AG04450 (cell line): ENCODE data around the gene AP1B1. TPM values are rescaled to one million over a fixed set of nuclear protein-coding genes. Genes with fewer than 3 reads are reported as not detected.
A peak's percentile ranks its signal among the peaks of the same experiment; 100 is the strongest.

Experiments
- CTCF ChIA-PET: fragments of 300-600, 350-600 bp; formaldehyde crosslinking; extraction: SDS; loops from one replicate; lab custom pipeline; 2022; ENCODE audit warnings: antibody characterized with exemption, inconsistent platforms; lab: Charles Lee
- POLR2A ChIA-PET: fragments of 350-600 bp; formaldehyde crosslinking; extraction: SDS; loops from one replicate; lab custom pipeline; 2021; ENCODE audit warnings: antibody characterized with exemption, inconsistent platforms; lab: Yijun Ruan, JAX
- DNase-seq: peaks from one replicate; pipeline ENCODE4 v3.0.0-alpha.2; 2011; ENCODE audit warnings: low read depth, low spot score
- H3K27ac ChIP-seq: one replicate; pipeline ENCODE4 v1.5.1; 2012; ENCODE audit warnings: low read depth, low read length, control low read depth
- H3K27me3 ChIP-seq: one replicate; pipeline ENCODE4 v1.6.0; 2012; ENCODE audit warnings: low read length; ENCODE audit not compliant: control insufficient read depth, insufficient read depth
- H3K4me3 ChIP-seq: 2 replicates; pipeline ENCODE4 v1.5.1; 2011; ENCODE audit warnings: mild to moderate bottlenecking, low read depth, low read length, control low read depth
- H3K9me3 ChIP-seq: 2 replicates; pipeline ENCODE4 v1.5.1; 2012; ENCODE audit warnings: low read length; ENCODE audit not compliant: control insufficient read depth, insufficient read depth
- CTCF ChIP-seq: IDR thresholded peaks from 2 replicates; pipeline ENCODE4 v1.5.1; 2011; ENCODE audit warnings: low read depth, low read length, control low read depth, inconsistent platforms
- polyA minus RNA-seq: library from RNA; depleted of rRNA, polyadenylated mRNA; stranded (reverse); fragments of >200 nt; gene quantifications from 2 replicates; pipeline ENCODE4 v1.2.3, GENCODE V29; 2011; rRNA and poly(A)+ RNA removed
- polyA plus RNA-seq: library from polyadenylated mRNA; depleted of rRNA; stranded (reverse); fragments of >200 nt; gene quantifications from 2 replicates; pipeline ENCODE4 v1.2.3, GENCODE V29; 2011; rRNA removed

Gene AP1B1
- polyA plus RNA-seq (54.1 and 63.7 TPM in 2 replicates), polyA minus RNA-seq (116 and 148 TPM in 2 replicates)

GRCh38 chr22:29387921-29388758 is at the start of gene AP1B1:
TSS of gene AP1B1 (minus strand) at chr22:29388570. CDS start at chr22:29367243, 21,327 bp downstream.
- CTCF ChIA-PET = no interaction called here

DNA sequence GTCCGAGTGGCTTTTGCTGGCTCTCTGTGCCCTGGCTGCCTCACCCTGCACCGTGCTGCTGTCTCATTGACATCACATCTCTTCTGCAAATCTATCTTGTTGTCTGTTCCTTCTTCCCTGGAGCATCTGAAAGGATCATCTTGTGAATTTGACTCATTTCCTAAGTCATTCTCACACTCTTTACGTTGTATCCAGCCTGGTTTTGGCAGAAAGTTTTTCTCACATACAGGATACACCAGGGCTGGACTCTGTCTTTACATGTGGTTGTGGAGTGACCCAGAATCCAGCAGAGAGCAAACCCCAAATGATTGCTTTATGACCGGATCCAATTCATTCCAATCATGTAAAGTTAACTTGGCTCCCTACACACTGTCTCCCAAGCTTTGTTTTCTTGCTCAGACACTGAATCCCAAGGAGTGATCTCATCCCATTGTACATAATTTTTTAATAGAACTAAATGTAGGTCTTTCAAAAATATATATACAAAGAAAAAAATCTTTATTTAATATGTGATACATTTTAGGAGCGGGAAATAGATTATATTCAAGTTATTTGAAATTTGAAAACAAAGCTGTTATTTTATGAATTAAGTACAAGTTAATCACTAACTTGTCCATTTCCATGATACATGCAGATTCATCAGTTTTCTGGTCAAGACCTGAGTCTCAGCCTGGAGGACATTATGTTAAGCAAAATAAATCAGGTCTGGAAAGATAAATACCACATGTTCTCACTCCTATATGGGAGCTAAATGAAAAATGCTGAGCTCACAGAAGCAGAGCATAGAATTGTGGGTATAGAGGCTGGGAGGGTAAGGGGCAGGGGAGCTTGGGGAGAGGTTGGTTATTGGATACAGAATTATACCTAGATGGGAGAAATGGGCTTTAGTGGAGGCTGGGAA is 47.1 kb upstream of the AP1B1 start:
- H3K4me3 ChIP-seq = no peak overlapping the region
- CTCF ChIA-PET = no interaction called here
- H3K9me3 ChIP-seq = no peaks in the 10 kb centered on the region
- H3K27ac ChIP-seq = no peak overlapping the region
- H3K27me3 ChIP-seq = peaks cover 31% of the 10 kb centered on the region
- no peak for DNase-seq
- POLR2A ChIA-PET = no interaction called here
- TF ChIP-seq CTCF = no peak

More at GRCh38 chr22:29387921-29388758, at the start of gene AP1B1:
- H3K4me3 ChIP-seq = peak within 1 kb of the TSS; percentile 87
- POLR2A ChIA-PET = interaction anchor here (0.6 kb wide), 1 partner anchor 9 kb away, joined by 8 read pairs; no protein-coding TSS in a partner anchor
- no peak for TF ChIP-seq CTCF
- no peaks in the 10 kb centered on the region for H3K27me3 ChIP-seq
- H3K27ac ChIP-seq = peak within 1 kb of the TSS; percentile 39
- peak; percentile 76 for DNase-seq
- H3K9me3 ChIP-seq = no peaks in the 10 kb centered on the region; the same call in 1 of the 2 replicates

DNA sequence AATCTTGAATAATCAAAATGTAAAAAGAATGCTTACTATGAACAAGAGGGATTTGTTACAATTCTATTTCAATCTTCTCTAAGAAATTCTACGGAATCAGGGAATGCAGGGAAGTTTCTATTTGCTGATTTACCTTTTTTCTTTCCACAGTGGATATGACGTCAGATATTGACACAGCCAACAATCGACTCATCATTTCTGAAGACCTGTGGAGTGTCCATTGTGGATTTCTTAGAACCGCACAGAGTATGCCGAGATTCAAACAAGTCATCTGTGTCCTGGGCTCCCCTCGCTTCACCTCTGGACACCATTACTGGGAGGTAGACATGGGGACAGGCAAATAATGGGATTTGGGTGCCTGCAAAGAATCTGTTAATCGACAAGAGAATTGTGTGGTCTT is 45.9 kb upstream of the AP1B1 start:
- Histone ChIP-seq H3K9me3 (no peaks in the 10 kb centered on the region), H3K27ac (no peak overlapping the region), H3K4me3 (no peak overlapping the region), H3K27me3 (peaks cover 36% of the 10 kb centered on the region)
- TF ChIP-seq CTCF = no peak
- CTCF ChIA-PET = interaction anchor here (0.6 kb wide), 1 partner anchor 1173 kb away, joined by 3 read pairs; the partner anchor contains the start of gene TCN2
- POLR2A ChIA-PET = no interaction called here
- DNase-seq = no peak

- ChIA-PET CTCF (interaction anchor here (0.6 kb wide), 1 partner anchor 1173 kb away, joined by 3 read pairs; the partner anchor contains the start of gene TCN2), POLR2A (no interaction called here)
- peaks cover 41% of the 10 kb centered on the region for H3K27me3 ChIP-seq
- H3K27ac ChIP-seq = no peak overlapping the region
- no peak for TF ChIP-seq CTCF
- H3K4me3 ChIP-seq = no peak overlapping the region
- no peak for DNase-seq
- no peaks in the 10 kb centered on the region for H3K9me3 ChIP-seq
Observed at GRCh38 chr22:29433856-29434255, 45.5 kb upstream of the AP1B1 start.
